Activated CD4-positive, CD25-positive, alpha-beta regulatory T cell (primary cell): ENCODE results near the gene CD9.
"Not testable (repeated sequence)": the region's sequence is repeated elsewhere in the genome, so short reads cannot be mapped to it uniquely, and the experiment has no call there.

Source experiments
- DNase-seq, 4 experiments: peaks; one replicate each; lab custom pipeline; 2025; lab: John Stamatoyannopoulos, UW

The CD9 gene

DNA sequence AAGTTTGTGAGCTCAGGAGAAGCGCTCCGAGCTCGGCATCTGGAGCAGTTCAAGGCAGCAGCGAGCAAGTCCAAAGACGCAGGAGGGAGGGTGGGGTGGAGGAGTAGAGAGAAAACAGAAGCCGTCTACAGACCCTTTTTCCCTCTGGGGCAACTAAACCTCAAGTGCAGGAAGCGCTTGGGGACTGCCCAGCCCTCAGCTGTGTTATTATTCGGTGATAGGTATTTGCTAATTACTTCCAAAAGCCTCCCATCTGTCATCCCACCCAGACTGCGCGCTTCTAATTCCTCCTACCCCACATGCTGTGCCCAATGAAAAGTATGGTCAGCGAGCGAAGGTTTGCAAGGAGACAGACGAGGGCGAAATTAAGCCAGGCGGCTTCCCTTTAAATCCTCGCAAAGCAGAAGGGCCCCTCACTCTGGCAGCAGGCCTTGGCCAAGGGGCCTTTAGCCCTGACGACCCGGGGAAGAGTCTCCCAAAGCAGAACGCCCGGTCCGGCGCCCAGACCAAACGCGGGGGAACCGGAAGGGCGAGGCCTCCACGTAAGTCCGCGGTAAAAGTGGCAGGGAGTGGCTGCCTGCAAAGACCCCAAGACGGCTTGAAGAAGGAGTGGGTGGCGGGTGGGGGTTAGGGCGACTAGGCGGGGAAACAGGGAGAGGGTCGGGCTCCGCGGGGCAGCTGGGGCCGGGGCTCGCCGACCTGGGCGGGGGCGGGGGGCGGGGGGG, 507 bp upstream of the CD9 start:
- DNase-seq, result no peak

GRCh38 chr12:6201213-6201608, 1.0 kb downstream of the CD9 start:
- DNase-seq, result no peak

DNA sequence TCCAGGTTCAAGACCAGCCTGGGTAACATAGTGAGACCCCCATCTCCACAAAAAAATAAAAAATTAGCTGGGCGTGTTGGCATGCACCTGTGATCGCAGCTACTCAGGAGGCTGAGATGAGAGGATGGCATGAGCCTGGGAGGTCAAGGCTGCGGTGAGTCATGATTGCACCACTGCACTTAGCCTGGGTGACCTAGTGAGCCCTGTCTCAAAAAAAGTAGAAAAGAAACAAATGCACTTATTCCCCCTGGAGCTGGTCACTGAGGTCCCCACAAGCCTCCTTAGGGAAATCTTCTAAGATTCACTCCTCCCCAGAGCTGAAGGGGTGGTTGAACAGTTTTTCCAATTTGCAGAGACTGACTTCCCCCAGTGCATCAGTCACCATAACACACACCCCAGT, 1.6 kb downstream of the CD9 start:
- DNase-seq, result no peak

- DNase-seq, result no peak
Measured at GRCh38 chr12:6202304-6202703, 2.1 kb downstream of the CD9 start.

DNA sequence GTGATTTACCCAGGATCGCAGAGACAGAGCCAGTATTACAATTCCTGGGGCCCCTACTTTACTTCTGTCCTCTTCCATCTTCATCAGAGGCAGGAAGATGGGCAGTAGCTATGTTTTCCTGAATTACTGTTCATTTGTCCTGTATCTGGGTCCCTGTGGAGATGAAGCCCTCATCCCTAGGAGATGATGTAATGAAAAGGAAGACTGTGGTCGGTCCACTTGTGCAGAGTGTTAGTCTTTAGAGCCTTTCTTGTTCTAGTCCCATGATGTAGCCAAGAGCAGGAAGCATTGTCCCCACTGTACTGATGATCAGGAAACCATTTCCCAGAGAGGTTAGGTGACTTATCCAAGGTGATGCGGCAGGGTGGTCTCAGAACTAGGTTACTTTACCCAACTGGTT, 2.6 kb downstream of the CD9 start:
- DNase-seq, result no peak

DNA sequence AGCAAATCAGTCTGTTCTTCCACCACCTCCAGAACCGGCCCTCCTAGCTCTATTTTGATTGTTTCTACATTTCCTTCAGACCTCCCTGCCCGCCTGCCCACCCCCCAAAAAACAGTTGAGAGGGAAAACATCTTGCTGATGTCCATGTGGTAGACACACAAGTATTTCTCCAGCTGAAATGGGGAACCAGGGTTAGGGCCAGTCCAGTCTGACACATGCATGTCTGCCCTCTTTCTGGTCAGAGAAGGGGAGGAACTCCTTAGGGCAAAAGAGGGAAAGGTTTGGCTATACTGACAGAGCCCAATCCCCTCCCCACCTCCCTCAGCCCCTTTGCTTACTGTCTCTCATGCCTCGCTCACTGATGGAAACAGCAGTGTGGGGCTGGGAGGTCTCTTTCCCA, 3.4 kb downstream of the CD9 start:
- no peak for DNase-seq

- no peak for DNase-seq
Measured at GRCh38 chr12:6204533-6205143, 4.4 kb downstream of the CD9 start.

DNA sequence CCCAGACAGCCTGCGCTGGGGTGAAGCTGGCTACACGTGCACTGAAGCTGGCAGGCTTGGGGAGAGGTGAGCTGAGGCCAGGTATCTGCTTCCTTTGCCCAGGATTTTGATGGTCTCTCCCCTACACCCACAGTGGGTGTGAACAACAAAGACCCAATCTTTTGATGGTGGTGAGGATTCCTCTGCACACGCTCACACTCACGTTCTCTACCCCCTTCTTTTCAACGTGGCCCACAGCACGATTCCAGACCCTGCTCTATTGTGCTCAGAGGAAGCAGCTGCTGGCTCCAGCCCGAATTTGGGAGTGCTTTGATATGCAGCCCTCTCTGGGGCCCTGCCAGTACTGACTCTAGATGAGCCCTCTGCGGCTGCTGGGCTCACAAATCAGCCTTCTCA, 4.9 kb downstream of the CD9 start:
- no peak for DNase-seq

- no peak for DNase-seq
Measured at GRCh38 chr12:6205761-6206160, 5.6 kb downstream of the CD9 start.

- no peak for DNase-seq
Measured at GRCh38 chr12:6206327-6206726, 6.1 kb downstream of the CD9 start.

DNA sequence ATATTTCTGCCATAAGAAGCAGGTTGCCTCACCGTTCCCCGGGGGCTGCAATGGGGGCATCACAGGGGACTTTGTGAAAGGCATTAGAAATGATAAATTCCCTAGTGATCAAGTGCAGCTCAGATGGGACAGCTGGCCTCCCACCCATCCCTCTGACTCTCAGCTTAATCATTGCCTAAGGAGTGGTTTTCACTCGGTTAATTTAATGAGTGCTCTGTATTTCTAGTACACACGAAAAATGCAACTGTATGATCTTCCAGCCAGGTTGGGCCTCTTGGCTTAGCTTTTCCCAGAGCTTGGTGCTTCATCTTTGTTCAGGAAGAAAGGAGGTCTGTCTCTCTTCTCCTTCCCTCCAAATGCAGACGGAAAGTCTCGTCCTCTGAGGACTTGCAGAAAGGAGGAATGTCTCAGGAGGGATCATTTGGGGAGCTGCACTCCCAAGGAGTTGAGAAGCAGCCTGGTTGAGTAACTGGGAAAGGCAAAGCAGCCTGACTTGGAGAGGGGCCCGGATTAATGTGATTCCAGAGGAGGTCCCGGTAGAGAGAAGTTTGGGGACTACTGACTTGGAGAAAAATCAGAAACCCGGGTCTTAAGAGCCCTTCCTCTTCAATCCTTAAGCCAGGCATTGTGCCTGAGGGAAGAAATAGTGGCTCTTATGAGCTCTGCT, 7.2 kb downstream of the CD9 start:
- no peak for DNase-seq

GRCh38 chr12:6208130-6208529, 7.9 kb downstream of the CD9 start:
- no peak for DNase-seq

DNA sequence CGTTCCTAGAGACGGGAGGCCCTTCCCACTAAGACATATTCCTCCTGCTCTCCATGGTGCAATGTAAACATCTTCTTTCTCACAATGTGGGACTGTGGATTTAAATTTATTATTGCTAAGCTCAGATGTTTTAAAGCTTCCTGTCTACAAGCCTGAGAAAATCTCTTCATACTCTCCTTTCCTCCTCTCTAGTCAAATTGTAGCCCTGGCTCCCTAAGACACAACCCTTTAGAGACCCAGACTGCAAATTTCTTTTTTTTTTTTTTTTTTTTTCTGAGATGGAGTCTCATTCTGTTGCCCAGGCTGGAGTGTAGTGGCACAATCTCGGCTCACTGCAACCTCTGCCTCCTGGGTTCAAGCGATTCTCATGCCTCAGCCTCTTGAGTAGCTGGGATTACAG, 9.2 kb downstream of the CD9 start:
- not testable (repeated sequence) for DNase-seq

DNA sequence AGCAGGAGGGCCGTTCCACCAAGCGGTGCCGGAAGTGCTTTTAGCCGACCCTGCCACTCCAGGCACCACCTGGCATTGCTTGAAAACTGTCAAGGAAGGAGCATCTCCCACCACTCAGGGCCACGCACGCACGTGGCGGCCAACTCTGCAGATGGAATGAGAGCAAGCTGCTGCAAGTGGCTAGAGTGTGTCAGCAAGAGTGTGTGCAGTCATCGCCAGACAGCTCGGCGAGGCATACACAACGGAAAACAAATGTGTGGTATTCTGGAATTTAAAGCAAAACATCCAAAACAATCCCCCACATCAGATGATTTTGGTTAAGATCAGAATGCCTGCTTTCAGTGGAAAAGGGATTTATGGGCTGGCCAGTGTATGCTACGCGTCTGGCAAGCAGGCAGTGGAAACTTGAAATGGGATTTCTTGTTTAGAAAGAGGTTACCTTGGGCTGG, 11.2 kb downstream of the CD9 start:
- no peak for DNase-seq

- DNase-seq, result no peak
Measured at GRCh38 chr12:6212086-6212485, 11.9 kb downstream of the CD9 start.

- DNase-seq, result no peak
Measured at GRCh38 chr12:6213969-6214368, 13.8 kb downstream of the CD9 start.

DNA sequence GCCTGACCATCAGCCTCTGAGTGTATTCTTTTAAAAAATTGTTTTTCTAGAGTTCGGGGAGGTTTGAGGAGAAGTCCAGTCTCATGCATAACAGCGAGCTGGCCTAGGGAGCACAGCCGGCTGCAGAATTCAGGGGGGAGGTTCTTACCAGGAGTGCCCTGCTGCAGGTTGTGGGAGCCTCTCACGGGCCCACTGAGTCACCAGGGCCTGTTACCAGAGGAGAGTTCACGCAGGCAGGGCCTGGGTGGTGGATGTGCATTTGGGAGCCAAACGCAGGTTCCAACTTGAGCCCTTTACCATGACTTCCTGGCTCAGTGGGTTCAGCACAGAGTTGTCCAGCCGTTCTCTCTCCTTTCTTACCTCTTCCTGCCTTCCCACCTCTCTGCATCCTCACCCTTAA, 14.4 kb downstream of the CD9 start:
- no peak for DNase-seq

GRCh38 chr12:6215120-6215807, 15.1 kb downstream of the CD9 start:
- no peak for DNase-seq

DNA sequence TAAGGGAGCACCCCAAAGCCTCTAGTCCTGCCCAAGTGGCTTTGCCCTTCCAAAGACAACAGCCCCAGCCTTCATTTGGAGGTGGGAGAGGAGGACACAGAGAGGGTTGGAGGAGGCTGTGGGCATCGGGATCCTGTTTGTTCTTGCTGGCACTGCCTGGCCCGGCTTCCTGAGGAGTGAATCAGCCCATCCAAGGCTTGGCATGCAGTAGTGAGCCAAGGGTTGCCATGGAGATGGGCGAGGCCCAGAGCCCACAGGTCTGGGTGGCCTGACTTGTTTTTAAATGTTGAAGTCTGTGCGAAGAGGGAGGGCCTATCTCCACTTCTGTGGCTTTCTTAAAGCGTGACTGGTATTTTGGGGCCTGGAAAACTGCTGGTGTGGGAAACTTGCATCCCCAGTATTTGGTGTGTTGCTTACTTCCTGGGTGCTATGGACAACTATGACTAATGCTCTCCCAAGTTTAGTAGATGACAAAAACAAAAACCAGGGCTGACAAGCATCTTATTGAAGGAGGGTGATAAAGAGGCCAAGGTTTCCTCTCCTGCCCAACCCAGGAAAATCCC, 15.8 kb downstream of the CD9 start:
- DNase-seq, result no peak

GRCh38 chr12:6216581-6216980, 16.4 kb downstream of the CD9 start:
- no peak for DNase-seq

DNA sequence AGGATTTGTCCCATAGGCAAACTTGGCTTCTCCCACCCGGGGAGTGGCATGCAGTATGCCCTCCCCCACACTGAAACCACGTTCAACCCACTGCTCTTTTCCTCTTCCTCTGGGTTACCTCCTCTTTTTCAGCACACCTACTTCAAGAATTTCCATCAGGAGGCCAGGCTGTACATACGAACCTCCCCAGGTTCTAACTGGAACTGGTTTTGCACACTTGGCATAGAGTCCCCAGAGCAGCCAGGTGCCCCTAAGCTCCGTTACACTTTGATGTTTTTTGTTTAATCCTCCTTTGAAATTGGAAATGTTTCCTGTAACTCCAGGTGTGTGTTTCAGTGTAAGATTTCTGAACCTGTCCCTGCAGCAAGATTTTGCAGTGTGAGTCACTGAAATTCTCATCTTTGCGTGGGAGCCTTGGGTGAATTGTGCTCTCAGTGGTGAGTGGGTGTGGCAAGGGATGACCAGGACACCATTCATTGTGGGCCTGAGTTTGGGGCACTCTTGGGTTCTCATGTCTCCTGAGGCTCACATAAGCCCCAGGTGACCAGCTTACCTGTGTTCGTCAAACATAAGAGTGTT, 18.2 kb downstream of the CD9 start:
- DNase-seq, result no peak

- no peak for DNase-seq
Measured at GRCh38 chr12:6219980-6220379, 19.8 kb downstream of the CD9 start.
